Measurements from ENCODE around the gene C18orf54.

- TF ChIP-seq POLR2A (IDR thresholded peaks at IDR 0.05) (no peak), POLR2AphosphoS5 (IDR thresholded peaks at IDR 0.05) (no peak), CTCF (IDR thresholded peaks at IDR 0.05) (no peak)
These were observed 36.1 kb downstream of the C18orf54 start for GRCh38 chr18:54393648-54394294.
